Kasumi-1 (cell line): ENCODE data around the gene CREBBP.
A peak's percentile ranks its signal among the peaks of the same experiment; 100 is the strongest.

ENCODE experiments used
- DNase-seq, 2 experiments: peaks; one replicate each; lab custom pipeline; 2025; lab: John Stamatoyannopoulos, UW

CREBBP gene

DNA sequence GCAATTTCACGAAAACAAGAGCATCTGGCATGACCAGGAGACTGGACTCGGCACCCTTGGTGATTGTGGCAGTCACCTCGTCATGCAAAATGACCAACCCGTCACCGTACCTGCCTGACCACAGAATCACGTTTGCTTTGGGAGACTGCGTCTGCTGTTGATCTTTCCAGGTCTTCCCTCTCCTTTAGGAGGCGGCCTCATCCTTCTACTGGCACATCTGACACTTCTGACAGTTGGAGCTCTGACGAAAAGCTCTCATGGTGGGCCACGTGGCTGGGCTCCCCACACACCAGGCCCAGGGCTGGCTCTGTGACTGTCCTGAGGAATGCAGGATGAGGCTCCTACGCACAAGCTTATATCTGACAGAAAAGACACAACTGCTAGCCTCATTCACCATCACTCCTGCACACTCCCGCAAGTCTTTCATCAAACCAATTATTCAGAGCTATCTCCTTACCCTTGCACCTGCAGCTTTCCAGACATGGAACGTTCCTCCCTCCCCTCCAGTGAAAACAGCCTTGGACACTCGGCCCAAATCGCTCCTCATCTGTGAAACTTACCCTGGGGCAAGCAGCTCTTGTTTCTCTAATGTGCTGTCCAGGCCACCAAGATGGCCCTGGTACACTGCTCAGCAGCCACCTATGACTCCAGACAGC lies 166.8 kb downstream of the CREBBP start:
- DNase-seq: no peak

DNA sequence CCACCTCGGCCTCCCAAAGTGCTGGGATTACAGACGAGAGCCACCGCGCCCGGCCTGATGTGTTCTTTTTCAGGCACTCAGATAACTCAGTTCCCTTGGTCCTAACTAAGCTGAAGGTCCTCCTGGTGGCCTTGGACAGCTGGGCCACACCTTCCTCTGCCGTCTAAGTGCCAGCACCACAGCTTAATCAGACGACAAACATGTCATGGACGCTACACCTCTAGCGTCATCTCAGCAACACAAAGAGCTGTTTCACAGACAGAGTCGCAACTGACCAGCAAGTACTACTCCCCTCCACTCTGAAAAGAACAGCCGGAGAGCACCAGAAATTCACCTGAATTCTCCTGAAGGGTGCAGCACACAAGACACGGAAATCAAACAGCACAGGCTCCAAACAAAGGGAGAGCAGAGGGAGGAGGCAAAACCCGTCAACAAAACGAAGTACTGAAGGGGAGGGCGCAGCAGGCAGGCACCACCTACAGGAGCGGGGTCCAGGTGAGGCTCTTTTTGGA lies 167.6 kb downstream of the CREBBP start:
- no peak for DNase-seq

DNA sequence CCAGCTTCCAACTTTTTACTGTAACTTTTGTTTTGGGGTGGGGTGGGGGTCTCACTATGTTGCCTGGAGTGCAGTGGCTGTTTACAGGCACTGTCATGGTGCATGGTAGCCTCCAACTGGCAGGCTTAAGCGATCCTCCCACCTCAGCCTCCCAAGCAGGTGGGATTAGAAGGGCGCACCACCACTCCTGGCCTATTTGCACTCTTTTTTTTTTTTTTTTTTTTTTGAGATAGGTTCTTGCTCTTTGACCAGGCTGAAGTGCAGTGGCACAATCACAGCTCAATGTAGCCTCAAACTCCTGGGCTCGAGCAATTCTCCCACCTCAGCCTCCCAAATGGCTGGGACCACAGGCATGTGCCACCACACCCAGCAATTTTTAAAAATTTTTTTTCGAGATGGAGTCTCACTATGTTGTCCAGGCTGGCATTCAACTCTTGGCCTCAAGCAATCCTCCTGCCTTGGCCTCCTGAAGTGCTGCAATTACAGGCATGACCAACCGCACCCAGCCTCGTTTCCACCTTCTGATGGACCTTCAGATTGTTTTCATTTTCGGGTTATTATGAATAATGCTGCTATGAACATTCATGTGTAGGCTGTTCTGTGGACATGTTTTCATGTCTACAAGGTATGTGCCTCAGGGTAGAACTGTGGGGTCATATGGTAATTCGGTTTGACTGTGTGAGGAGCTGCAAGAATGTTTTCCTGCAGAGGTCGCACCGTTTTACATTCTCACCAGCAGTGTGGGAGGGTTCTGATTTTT lies 174.1 kb downstream of the CREBBP start:
- DNase-seq: no peak

DNA sequence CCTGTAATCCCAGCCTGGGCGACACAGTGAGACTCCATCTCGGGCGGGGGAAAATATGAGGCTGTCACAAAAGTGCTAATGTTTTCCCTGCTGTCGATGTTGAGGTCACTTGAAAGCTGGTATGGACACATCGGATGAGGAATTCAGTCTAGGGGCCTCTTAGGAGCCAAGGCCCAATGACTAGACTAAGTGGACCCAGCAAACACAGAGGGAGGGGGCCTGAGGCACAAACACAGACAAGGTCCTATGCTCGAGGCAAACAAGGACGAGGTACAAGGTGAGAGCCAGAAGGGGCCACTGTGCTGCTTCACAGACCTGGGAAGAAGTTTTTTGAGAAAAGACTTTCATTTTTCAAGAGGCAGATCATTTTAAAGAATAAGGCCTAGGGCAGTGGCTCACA lies 178.4 kb downstream of the CREBBP start:
- DNase-seq: no peak

DNA sequence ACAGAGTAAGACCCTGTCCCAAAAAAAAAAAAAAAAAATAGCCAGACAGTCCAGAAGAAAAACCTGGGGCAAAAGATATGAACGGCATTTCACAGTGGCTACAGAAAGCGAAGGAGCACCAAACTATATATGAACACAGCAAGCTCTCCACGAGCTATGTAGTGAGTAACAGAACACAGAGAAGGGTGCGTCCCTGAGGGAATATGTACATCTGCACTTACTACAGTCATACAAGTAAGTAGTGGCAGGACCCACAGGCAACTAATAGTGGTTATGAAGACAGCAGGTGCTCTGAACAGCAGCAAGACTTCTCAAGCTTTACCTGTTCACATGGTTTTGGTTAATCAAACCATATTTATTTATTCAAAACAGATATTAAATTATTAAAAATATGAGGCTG lies 179.0 kb downstream of the CREBBP start:
- no peak for DNase-seq

DNA sequence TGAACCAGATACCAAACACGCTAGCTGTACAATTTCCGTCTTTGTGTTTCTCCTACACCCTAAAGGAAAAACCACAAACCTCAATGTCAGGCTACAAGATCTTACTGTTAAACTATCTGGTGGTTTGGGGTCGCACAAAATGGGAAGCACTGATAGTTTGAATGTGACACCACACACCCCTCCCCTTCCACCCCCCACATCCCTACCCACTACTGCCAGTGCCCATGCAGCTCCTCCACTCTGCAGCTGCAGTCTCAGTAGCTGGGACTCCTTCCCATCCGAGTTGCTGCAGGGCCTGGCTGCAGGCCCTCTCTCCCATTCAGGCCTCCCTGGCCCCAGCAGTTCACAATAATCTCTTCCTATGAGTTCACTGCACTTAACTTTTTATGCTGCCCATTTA lies 181.6 kb downstream of the CREBBP start:
- DNase-seq: peak; percentile 28 to 36

DNA sequence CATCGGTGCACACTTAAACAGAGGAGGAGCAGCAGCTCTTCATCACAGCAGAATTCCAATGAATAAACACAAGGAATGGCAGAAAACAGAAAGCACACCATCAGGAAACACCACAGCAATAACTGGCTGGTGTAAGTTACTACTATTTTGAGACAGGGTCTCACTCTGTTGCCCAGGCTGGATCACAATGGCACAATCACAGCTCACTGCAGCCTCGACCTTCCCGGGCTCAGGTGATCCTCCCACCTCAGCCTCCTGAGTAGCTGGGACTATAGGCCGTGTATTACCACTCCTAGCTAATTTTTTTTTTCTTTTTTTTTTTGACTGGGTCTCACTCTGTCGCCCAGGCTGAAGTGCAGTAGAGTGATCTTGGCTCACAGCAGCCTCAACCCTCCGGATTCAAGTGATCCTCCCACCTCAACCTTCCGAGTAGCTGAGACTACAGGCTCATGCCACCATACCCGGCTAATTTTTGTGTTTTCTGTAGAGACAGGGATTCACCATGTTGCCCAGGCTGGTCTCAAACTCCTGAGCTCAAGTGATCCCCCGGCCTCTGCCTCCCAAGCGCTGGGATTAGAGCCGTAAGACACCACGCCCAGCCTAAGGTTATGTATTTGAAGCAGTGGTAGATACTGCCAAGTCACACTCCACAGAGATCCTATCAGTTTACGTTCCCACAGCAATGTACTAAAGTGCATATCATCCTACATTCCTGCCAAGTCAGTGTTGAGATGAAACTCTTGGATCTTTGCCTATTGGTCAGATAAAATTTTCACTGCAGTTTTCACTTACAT lies 183.9 kb downstream of the CREBBP start:
- no peak for DNase-seq

DNA sequence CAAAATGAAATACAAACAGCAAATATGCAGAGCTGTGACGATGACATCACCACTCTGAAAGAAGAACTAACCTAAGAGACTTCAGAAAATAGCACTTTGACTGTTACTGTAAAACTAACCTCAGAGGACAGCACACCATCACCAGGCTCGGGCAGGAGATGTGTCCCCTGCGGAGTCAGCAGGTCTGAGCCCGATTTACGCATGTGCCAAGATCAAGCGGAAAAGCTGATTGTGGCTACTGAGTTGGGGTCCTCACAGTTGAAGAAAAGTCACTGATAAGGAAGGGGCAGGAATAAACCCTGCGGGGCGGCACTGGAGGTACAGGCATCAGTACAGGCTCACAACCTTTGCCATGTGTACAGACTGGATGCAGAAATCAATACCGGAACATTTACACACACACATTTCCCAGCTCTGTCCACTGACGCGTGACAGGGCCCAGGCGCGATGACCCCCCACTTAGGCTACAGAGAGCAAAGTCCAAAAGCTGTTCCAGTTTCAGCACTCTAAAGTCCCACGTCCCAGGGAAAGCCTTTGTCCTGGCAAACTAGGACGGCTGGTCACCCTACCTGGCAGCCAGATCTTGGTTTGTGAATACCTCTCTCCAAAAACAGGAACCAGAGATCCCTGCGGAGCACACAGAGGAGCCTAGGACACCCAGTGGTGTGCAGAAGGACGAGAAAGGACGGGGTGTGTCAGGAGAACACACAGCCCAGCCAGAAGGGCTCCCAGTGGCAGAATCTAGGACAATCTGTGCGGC lies 184.7 kb downstream of the CREBBP start:
- DNase-seq: no peak

DNA sequence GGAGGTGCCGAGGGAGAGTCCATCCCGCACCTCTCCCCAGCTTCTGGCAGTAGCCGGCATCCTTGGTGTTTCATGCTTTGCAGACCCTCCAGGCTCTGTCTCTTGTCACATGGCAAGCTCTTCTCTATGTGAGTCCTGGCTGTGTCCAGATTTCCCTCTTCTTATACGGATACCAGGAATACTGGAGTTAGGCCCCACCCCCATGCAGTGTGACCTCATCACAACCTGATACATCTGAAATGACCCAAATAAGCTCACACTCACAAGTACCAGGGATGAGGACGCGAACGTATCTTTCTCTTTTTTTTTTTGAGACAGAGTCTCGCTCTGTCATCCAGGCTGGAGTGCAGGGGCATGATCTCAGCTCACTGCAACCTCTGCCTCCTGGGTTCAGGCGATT lies 186.5 kb downstream of the CREBBP start:
- no peak for DNase-seq

DNA sequence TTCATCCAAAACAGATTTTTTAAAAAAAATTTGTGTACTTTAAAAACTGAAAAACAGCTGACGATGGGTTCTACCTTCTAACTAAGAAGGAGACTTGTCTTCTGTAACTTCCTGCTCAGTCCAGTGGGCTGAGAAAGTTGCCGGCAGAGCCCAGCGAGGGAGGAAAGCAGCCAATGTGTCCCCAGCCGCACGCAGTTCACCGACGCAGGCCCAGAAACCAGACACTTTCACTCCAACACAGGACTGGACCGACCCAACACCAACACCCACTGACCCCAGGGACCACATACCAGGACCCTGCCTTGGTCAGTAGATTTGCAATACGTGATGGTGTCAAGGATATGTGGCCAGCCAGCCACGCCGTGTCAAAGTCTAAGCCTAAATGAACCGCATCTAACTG lies 188.8 kb downstream of the CREBBP start:
- no peak for DNase-seq

DNA sequence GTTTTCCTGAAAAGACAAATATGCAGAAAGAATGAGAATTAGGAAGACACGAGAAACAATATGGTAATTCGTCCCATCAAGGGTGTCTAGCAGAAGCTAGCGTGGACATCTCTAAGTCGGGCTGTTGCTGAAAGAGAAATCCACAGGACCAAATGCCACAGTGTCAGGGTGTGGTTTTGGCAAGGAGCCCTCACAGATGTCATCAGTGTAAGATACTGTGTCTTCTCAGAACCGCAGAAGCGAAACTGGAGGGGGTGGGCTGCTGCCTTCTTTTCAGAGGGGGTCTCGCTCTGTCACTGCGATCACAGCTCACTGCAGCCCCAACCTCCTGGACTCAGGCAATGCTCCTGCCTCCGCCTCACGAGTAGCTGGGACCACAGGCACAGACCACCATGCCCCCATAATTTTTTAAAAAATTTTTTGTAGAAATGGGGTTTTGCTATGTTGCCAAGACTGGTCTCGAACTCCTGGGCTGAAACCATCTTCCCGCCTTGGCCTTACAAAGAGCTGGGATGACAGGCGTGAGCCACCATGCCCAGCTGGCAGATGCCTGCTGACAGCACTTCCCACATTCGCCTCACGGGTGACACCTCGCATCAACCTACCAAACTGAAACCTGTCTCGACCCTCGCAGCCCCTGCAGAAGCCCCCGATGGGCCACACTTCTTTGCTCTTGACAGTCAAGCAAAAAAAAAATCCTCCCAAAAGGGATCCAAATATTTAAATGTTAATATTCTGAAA lies 189.4 kb downstream of the CREBBP start:
- DNase-seq: peak in 1 of 2 experiments; percentile 1

DNA sequence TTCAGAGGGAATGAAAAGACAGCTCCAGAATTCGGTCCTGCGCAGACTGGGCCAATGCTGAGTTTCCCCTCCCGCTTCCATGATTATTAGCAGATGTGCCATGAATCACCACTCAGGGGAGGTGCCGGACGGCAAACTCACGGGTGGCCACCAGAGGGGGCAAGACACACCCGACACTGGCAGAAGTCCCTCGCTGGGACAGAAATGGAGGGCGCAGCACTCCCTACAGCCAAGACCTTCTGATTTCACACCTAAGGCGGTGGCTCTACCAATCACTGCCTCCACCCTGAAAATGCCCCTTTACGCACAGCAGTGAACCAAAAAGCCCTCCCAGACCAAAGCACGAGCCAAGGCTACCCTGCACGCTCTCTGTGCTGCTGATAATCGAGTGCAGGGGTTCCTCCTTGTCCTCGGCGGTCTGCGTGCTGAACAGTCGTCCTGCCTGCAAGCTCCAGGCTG lies 190.0 kb downstream of the CREBBP start:
- peak; percentile 14 to 39 for DNase-seq

DNA sequence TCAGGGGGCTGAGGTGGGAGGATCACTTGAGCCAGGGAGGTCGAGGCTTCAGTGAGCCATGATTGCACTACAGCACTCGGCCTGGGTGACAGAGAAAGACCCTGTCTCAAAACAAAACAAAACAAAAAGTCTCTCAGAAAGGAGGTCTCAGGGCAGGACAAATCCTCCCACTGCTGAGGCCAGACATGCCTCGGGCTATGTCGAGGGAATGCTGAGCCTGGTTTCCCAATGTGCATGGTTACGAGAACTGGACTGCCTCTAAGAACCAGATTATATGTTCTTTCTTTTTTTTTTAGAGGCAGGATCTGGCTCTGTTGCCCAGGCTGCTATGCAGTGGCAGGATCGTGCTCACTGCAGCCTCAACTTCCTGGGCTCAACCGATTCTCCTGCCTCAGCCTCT lies 190.8 kb downstream of the CREBBP start:
- no peak for DNase-seq

DNA sequence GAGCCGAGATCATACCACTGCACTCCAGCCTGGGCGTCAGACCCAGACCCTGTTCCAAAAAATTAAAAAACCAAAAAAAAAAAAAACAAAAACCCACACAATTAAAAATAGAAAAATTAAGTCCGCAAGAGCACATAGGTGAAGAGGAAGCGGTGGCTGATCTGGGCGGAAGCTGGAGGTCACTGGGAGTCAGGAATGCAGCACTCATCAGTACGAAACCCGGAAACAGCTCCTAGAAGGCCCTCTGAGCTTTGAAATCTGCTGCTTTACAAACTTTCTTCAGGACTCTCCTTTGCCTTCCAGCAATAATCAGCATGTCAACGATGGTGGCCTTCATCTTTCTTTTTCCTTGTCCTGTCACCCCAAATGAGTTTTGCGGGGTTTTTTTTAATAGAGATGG lies 192.7 kb downstream of the CREBBP start:
- no peak for DNase-seq

DNA sequence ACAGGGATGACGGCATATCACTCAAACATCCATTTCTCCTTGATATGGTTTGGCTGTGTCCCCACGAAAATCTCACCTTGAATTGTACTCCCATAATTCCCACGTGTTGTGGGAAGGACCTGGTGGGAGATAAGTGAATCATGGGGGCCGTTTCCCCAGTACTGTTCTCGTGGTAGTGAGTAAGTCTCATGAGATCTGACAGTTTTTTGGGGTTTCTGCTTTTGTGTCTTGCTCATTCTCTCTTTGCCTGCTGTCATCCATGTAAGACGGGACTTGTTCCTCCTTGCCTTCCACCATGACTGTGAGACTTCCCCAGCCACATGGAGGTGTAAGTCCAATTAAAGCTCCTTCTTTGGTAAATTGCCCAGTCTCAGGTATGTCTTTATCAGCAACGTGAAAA lies 193.5 kb downstream of the CREBBP start:
- DNase-seq: no peak

DNA sequence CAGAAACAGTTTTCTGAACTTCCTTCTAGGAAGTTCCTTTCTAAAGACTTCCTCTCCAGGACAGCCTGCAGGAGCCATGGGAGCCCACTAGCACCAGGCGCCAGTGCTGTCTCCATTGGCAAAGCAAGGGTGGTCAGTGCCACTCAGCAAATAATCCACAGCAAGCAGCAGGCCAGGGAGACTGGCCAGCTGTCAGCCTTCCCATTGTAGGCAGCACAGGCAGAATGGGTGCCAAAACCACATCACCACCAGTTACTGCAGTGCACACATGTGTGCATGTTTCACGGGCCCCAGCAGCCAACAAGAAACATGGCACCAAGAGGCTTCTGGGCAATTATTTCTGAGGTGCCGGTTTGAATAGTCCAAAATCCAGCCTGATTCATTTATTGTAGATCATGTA lies 199.3 kb downstream of the CREBBP start:
- no peak for DNase-seq

DNA sequence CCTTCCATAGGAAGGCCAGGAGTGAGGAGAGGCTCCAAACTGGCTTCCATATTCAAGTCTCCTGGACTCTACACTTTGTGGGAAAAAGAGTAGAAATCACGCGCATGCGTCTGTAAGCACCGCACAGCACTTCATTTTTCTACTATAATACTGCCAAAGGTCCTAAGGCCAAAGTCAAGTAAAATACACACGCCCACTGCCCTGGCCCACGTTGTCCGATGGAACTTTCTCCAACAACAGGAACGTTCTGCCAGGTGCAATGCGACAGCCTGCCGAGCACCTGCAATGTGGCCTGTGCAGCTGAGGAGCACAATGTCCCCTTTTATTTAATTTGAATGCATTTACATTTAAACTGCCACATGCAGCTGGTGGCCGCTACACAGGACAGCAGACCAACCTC lies 202.5 kb downstream of the CREBBP start:
- no peak for DNase-seq

DNA sequence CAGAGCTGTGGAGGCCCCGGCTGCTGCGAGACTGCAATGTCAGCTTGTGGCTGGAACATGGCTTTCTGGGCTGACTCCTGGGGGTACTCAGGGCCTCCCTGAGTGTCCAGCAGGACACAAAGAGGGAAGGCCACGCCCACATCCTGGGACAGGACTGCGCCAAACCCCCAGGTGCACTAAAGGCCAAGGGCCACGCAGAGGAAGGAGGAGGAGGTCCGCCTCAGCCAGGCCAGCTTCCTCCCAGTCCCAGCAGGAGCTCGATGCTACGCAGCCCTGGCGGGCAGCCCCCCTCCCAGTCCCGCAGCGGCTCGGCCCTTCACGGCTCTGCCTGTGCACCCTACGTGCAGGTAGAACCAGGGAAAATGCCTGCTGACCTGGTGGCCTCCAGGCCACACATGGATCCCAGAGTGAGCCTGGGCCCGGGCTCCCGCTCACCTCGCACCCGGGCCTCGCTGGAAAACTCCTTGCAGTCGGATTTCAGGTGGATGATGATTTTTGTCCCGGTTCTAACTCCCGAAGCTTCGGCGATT lies 204.8 kb downstream of the CREBBP start:
- no peak for DNase-seq
